Lung (tissue), 12 donors: ENCODE results near the gene MCUB. TPM values are rescaled to one million over a fixed set of nuclear protein-coding genes. Genes with fewer than 3 reads are reported as not detected.
A peak's percentile ranks its signal among the peaks of the same experiment; 100 is the strongest.

Experiments used
- ATAC-seq: fragments of 200-7000 bp; cut with Tn5 transposase; one replicate; pipeline ENCODE4 v1.9.1; 2020; ENCODE audit warnings: moderate number of reproducible peaks; ENCODE audit not compliant: insufficient read depth, low FRiP score
- DNase-seq, 3 donors: peaks; one replicate each; pipeline ENCODE4 v3.0.0-alpha.2; 2013 to 2017
- H3K27ac ChIP-seq, 2 donors: one replicate each; pipeline ENCODE4 v1.5.1; 2013; ENCODE audit warnings: mild to moderate bottlenecking in 2 of 2, moderate library complexity in 2 of 2, control low read depth in 1 of 2, inconsistent platforms in 1 of 2, low read depth in 1 of 2, low read length in 1 of 2
- H3K27me3 ChIP-seq, 3 donors: one replicate each; pipeline ENCODE4 v1.5.1; 2013; ENCODE audit warnings: low read length in 2 of 3; ENCODE audit not compliant: control insufficient read depth in 3 of 3, insufficient read depth in 3 of 3
- H3K36me3 ChIP-seq, 4 donors: one replicate each; pipeline ENCODE4 v1.5.1; 2013; ENCODE audit warnings: low read length in 4 of 4, mild to moderate bottlenecking in 1 of 4, moderate library complexity in 1 of 4; ENCODE audit not compliant: control insufficient read depth in 4 of 4, insufficient read depth in 4 of 4
- H3K4me1 ChIP-seq, 5 donors: one replicate each; pipeline ENCODE4 v1.5.1; 2013; ENCODE audit warnings: low read length in 5 of 5, mild to moderate bottlenecking in 2 of 5, moderate library complexity in 1 of 5; ENCODE audit not compliant: control insufficient read depth in 5 of 5, insufficient read depth in 5 of 5
- H3K4me3 ChIP-seq: one replicate; pipeline ENCODE4 v1.5.1; 2013; ENCODE audit warnings: mild to moderate bottlenecking, control low read depth, moderate library complexity
- H3K9ac ChIP-seq, 2 donors: one replicate each; pipeline ENCODE4 v1.5.1; 2013; ENCODE audit warnings: low read length in 2 of 2, control low read depth in 1 of 2; ENCODE audit not compliant: insufficient read depth in 1 of 2
- H3K9me3 ChIP-seq, 4 donors: one replicate each; pipeline ENCODE4 v1.5.1; 2013; ENCODE audit warnings: low read length in 3 of 4, mild to moderate bottlenecking in 1 of 4, moderate library complexity in 1 of 4; ENCODE audit not compliant: control insufficient read depth in 4 of 4, insufficient read depth in 3 of 4
- CTCF ChIP-seq: IDR thresholded peaks from 2 replicates; pipeline ENCODE4 v1.5.1; 2012; ENCODE audit warnings: mild to moderate bottlenecking; ENCODE audit errors: control extremely low read depth, extremely low read depth
- WGBS, 2 donors: extraction: QIAGEN DNeasy Blood & Tissue Kit; methylation state at CpG; one replicate each; pipeline ENCODE4 v1.1.7; 2013; 5-methylcytosine and 5-hydroxymethylcytosine counted together
- polyA plus RNA-seq, 2 donors: library from polyadenylated mRNA; stranded (reverse); fragments of 200-250 nt; gene quantifications; one replicate each; pipeline ENCODE4 v1.2.1, GENCODE V29; 2013
- total RNA-seq, 2 donors: library from RNA; depleted of rRNA in 1 of 2; stranded (reverse); fragments of >200 nt in 1 of 2; gene quantifications; one replicate each; pipeline ENCODE4 v1.2.1, GENCODE V29; 2014 to 2021
- donor health status: control.
- donor health status: control.
- donor health status: Bipolar disorder and iron deficiency.
- donor health status: healthy.
- donor health status: DM: yes; HTN: yes; CAD: no.

MCUB gene
- total and polyA plus RNA-seq, 4 donors = 9.2 to 25.3 (median 15.9) TPM

GRCh38 chr4:109574443-109574850, 14.4 kb downstream of the MCUB start:
- Histone ChIP-seq H3K4me3 (no peak overlapping the region), H3K4me1 (peaks cover 0 to 2% (median 0%) of the 10 kb centered on the region in 5 donors), H3K27ac (no peak overlapping the region), H3K9ac (no peak overlapping the region), H3K9me3 (no peaks in the 10 kb centered on the region), H3K36me3 (no peaks in the 10 kb centered on the region), H3K27me3 (no peaks in the 10 kb centered on the region)
- WGBS, 2 donors = 67 to 77% methylated on average over 6 of the region's 6 CpGs
- DNase-seq (peak in 2 of 3 donors; percentile 6 to 13), ATAC-seq (peak; percentile 57)
- TF ChIP-seq CTCF = no peak

- no peak overlapping the region for H3K27ac ChIP-seq
- peaks cover 0 to 2% (median 0%) of the 10 kb centered on the region in 5 donors for H3K4me1 ChIP-seq
- no peaks in the 10 kb centered on the region for H3K36me3 ChIP-seq
- WGBS, 2 donors = 86 to 92% methylated on average over 7 of the region's 7 CpGs
- H3K27me3 ChIP-seq = no peaks in the 10 kb centered on the region
- ATAC-seq (no peak), DNase-seq (no peak)
- no peak for TF ChIP-seq CTCF
- no peaks in the 10 kb centered on the region for H3K9me3 ChIP-seq
- no peak overlapping the region for H3K4me3 ChIP-seq
- no peak overlapping the region for H3K9ac ChIP-seq
Measured at GRCh38 chr4:109574931-109575804, 15.1 kb downstream of the MCUB start.

- H3K9ac ChIP-seq = no peak overlapping the region
- H3K4me1 ChIP-seq = peaks cover 0 to 2% (median 0%) of the 10 kb centered on the region in 5 donors
- ATAC-seq = peak; percentile 58
- no peaks in the 10 kb centered on the region for H3K36me3 ChIP-seq
- H3K27ac ChIP-seq = no peak overlapping the region
- H3K27me3 ChIP-seq = no peaks in the 10 kb centered on the region
- no peaks in the 10 kb centered on the region for H3K9me3 ChIP-seq
- no peak overlapping the region for H3K4me3 ChIP-seq
- DNase-seq = peak in 2 of 3 donors; percentile 45 to 63
- no peak for TF ChIP-seq CTCF
- 26 to 43% methylated on average over 2 of the region's 2 CpGs for WGBS, 2 donors
Measured at GRCh38 chr4:109576462-109576861, 16.4 kb downstream of the MCUB start.
